Activated CD4-positive, alpha-beta T cell treated with anti-CD3 and anti-CD28 coated beads for 36 hours (primary cell): ENCODE data around the gene TIAM1. TPM values are rescaled to one million over a fixed set of nuclear protein-coding genes. Genes with fewer than 3 reads are reported as not detected.
"Not testable (repeated sequence)": the region's sequence is repeated elsewhere in the genome, so short reads cannot be mapped to it uniquely, and the experiment has no call there.

Source experiments
- ATAC-seq: fragments of 200-7000 bp; cut with Tn5 transposase; one replicate; pipeline ENCODE4 v1.10.0; 2021; ENCODE audit warnings: mild to moderate bottlenecking, moderate library complexity
- CTCF ChIA-PET: fragments of 350-600 bp; sonication (Branson Sonifier 250); formaldehyde crosslinking; loops from one replicate; lab custom pipeline; 2021; ENCODE audit warnings: antibody characterized with exemption; lab: Charles Lee
- POLR2A ChIA-PET: fragments of 350-600 bp; sonication (Branson Sonifier 250); formaldehyde crosslinking; loops from one replicate; lab custom pipeline; 2021; ENCODE audit warnings: antibody characterized with exemption, inconsistent platforms; lab: Charles Lee
- DNase-seq: peaks from one replicate; pipeline ENCODE4 v3.0.0-alpha.2; 2020
- H3K27ac Mint-ChIP-seq: one replicate; pipeline ENCODE4 v1.8.0; 2021; ENCODE audit warnings: mixed read lengths
- H3K27me3 Mint-ChIP-seq: one replicate; pipeline ENCODE4 v1.8.0; 2021; ENCODE audit warnings: mixed read lengths
- H3K36me3 Mint-ChIP-seq: one replicate; pipeline ENCODE4 v1.8.0; 2021; ENCODE audit warnings: low read depth, mixed read lengths
- H3K4me1 Mint-ChIP-seq: one replicate; pipeline ENCODE4 v1.8.0; 2021; ENCODE audit warnings: mixed read lengths
- H3K4me3 Mint-ChIP-seq: one replicate; pipeline ENCODE4 v1.8.0; 2021; ENCODE audit warnings: mild to moderate bottlenecking, moderate library complexity, mixed read lengths
- H3K9me3 Mint-ChIP-seq: one replicate; pipeline ENCODE4 v1.8.0; 2021; ENCODE audit warnings: low read depth, mixed read lengths
- intact Hi-C, 2 experiments: fragments of 100-400 bp; cut with DNase I in 1 of 2; cut with micrococcal nuclease in 1 of 2; formaldehyde crosslinking; loops; one replicate each; pipeline versions ENCODE4 v1.14.2 to v1.15.1; 2022 to 2024; cut with DNase I, micrococcal nuclease
- total RNA-seq, 2 experiments: library from RNA; stranded (reverse); gene quantifications; one replicate each; pipeline ENCODE4 v1.2.3, GENCODE V29; 2021

TIAM1 gene
- total RNA-seq, 2 experiments from 2014 or later, result 60.7 to 72.6 TPM

GRCh38 chr21:31232344-31232743 lies 111.7 kb downstream of the TIAM1 start:
- POLR2A ChIA-PET, result no interaction called here
- no peak for ATAC-seq
- Mint-ChIP-seq H3K27me3 (no peaks in the 10 kb centered on the region), H3K36me3 (peaks cover 44% of the 10 kb centered on the region), H3K9me3 (no peaks in the 10 kb centered on the region), H3K4me3 (no peak overlapping the region), H3K4me1 (peaks cover 26% of the 10 kb centered on the region), H3K27ac (no peak overlapping the region)
- no peak for DNase-seq
- intact Hi-C loops, result no loop called here
- CTCF ChIA-PET, result interaction anchor here (1.9 kb wide), 1 partner anchor 11 kb away, joined by 4 read pairs; no protein-coding TSS in a partner anchor

- H3K27me3 Mint-ChIP-seq, result no peaks in the 10 kb centered on the region
- H3K27ac Mint-ChIP-seq, result no peak overlapping the region
- peaks cover 38% of the 10 kb centered on the region for H3K36me3 Mint-ChIP-seq
- DNase-seq (no peak), ATAC-seq (no peak)
- intact Hi-C loops, result no loop called here
- H3K4me3 Mint-ChIP-seq, result no peak overlapping the region
- ChIA-PET POLR2A (interaction anchor here (0.7 kb wide), 1 partner anchor 109 kb away, joined by 3 read pairs; no protein-coding TSS in a partner anchor), CTCF (interaction anchor here (1.1 to 1.9 kb wide), 2 partner anchors 12 to 350 kb away, joined by 4 read pairs; no protein-coding TSS in a partner anchor)
- H3K4me1 Mint-ChIP-seq, result peaks cover 14% of the 10 kb centered on the region
- H3K9me3 Mint-ChIP-seq, result no peaks in the 10 kb centered on the region
Observed at GRCh38 chr21:31230937-31231336, 113.1 kb downstream of the TIAM1 start.

GRCh38 chr21:31228723-31229122 lies 115.3 kb downstream of the TIAM1 start:
- H3K4me3 Mint-ChIP-seq, H3K27me3 Mint-ChIP-seq, H3K27ac Mint-ChIP-seq, CTCF ChIA-PET, H3K9me3 Mint-ChIP-seq, intact Hi-C loops: not testable (repeated sequence)
- POLR2A ChIA-PET, result interaction anchor here (0.7 kb wide), 1 partner anchor 8 kb away, joined by 3 read pairs; no protein-coding TSS in a partner anchor
- Mint-ChIP-seq H3K4me1 (peaks cover 11% of the 10 kb centered on the region), H3K36me3 (peaks cover 38% of the 10 kb centered on the region)
- ATAC-seq (peak; percentile 90), DNase-seq (peak; percentile 33)

GRCh38 chr21:31225713-31226112 lies 118.3 kb downstream of the TIAM1 start:
- ATAC-seq (no peak), DNase-seq (no peak)
- H3K4me3 Mint-ChIP-seq, result no peak overlapping the region
- no peaks in the 10 kb centered on the region for H3K9me3 Mint-ChIP-seq
- peaks cover 11% of the 10 kb centered on the region for H3K4me1 Mint-ChIP-seq
- CTCF ChIA-PET, result no interaction called here
- intact Hi-C loops, result no loop called here
- H3K27me3 Mint-ChIP-seq, result no peaks in the 10 kb centered on the region
- H3K36me3 Mint-ChIP-seq, result peaks cover 37% of the 10 kb centered on the region
- POLR2A ChIA-PET, result no interaction called here
- no peak overlapping the region for H3K27ac Mint-ChIP-seq

- Mint-ChIP-seq H3K27me3 (no peaks in the 10 kb centered on the region), H3K9me3 (no peaks in the 10 kb centered on the region), H3K4me3 (no peak overlapping the region), H3K36me3 (peaks cover 37% of the 10 kb centered on the region), H3K27ac (no peak overlapping the region), H3K4me1 (peaks cover 15% of the 10 kb centered on the region)
- no peak for DNase-seq
- ChIA-PET CTCF (interaction anchor here (0.7 to 1.0 kb wide), 3 partner anchors 20 to 258 kb away, joined by 3 read pairs; no protein-coding TSS in a partner anchor), POLR2A (interaction anchor here (0.5 kb wide), 1 partner anchor 128 kb away, joined by 3 read pairs; no protein-coding TSS in a partner anchor)
- intact Hi-C loops, result no loop called here
- no peak for ATAC-seq
Observed at GRCh38 chr21:31222142-31222541, 121.9 kb downstream of the TIAM1 start.

- no peak overlapping the region for H3K4me3 Mint-ChIP-seq
- intact Hi-C loops, result no loop called here
- CTCF ChIA-PET, result interaction anchor here (2.2 kb wide), 1 partner anchor 360 kb away, joined by 7 read pairs; no protein-coding TSS in a partner anchor
- peaks cover 15% of the 10 kb centered on the region for H3K4me1 Mint-ChIP-seq
- no peaks in the 10 kb centered on the region for H3K27me3 Mint-ChIP-seq
- no peak overlapping the region for H3K27ac Mint-ChIP-seq
- H3K36me3 Mint-ChIP-seq, result peaks cover 36% of the 10 kb centered on the region
- POLR2A ChIA-PET, result no interaction called here
- H3K9me3 Mint-ChIP-seq, result no peaks in the 10 kb centered on the region
- DNase-seq, result no peak
- ATAC-seq, result no peak
Observed at GRCh38 chr21:31221043-31221442, 123.0 kb downstream of the TIAM1 start.

- H3K4me3 Mint-ChIP-seq, result no peak overlapping the region
- POLR2A ChIA-PET, result no interaction called here
- no peaks in the 10 kb centered on the region for H3K9me3 Mint-ChIP-seq
- peaks cover 35% of the 10 kb centered on the region for H3K36me3 Mint-ChIP-seq
- ATAC-seq, result no peak
- intact Hi-C loops, result no loop called here
- DNase-seq, result no peak
- H3K27me3 Mint-ChIP-seq, result no peaks in the 10 kb centered on the region
- CTCF ChIA-PET, result interaction anchor here (2.2 kb wide), 1 partner anchor 360 kb away, joined by 7 read pairs; no protein-coding TSS in a partner anchor
- peaks cover 15% of the 10 kb centered on the region for H3K4me1 Mint-ChIP-seq
- H3K27ac Mint-ChIP-seq, result no peak overlapping the region
Observed at GRCh38 chr21:31220575-31220974, 123.5 kb downstream of the TIAM1 start.

- H3K9me3 Mint-ChIP-seq, result no peaks in the 10 kb centered on the region
- H3K4me3 Mint-ChIP-seq, result no peak overlapping the region
- H3K4me1 Mint-ChIP-seq, result peaks cover 15% of the 10 kb centered on the region
- DNase-seq, result peak; percentile 30
- H3K36me3 Mint-ChIP-seq, result peaks cover 29% of the 10 kb centered on the region
- POLR2A ChIA-PET, result no interaction called here
- H3K27me3 Mint-ChIP-seq, result no peaks in the 10 kb centered on the region
- CTCF ChIA-PET, result interaction anchor here (2.2 kb wide), 1 partner anchor 362 kb away, joined by 7 read pairs; no protein-coding TSS in a partner anchor
- intact Hi-C loops, result no loop called here
- no peak overlapping the region for H3K27ac Mint-ChIP-seq
- peak; percentile 44 for ATAC-seq
Observed at GRCh38 chr21:31218830-31219608, 125.0 kb downstream of the TIAM1 start.

GRCh38 chr21:31216206-31216605 lies 127.9 kb downstream of the TIAM1 start:
- CTCF ChIA-PET, result no interaction called here
- peaks cover 20% of the 10 kb centered on the region for H3K36me3 Mint-ChIP-seq
- no peak overlapping the region for H3K4me3 Mint-ChIP-seq
- no peak for ATAC-seq
- intact Hi-C loops, result no loop called here
- H3K4me1 Mint-ChIP-seq, result peaks cover 15% of the 10 kb centered on the region
- no peaks in the 10 kb centered on the region for H3K9me3 Mint-ChIP-seq
- H3K27me3 Mint-ChIP-seq, result no peaks in the 10 kb centered on the region
- H3K27ac Mint-ChIP-seq, result no peak overlapping the region
- DNase-seq, result no peak
- POLR2A ChIA-PET, result no interaction called here

GRCh38 chr21:31213787-31214186 lies 130.3 kb downstream of the TIAM1 start:
- Mint-ChIP-seq H3K4me3 (no peak overlapping the region), H3K36me3 (peaks cover 31% of the 10 kb centered on the region), H3K27ac (no peak overlapping the region), H3K27me3 (no peaks in the 10 kb centered on the region), H3K9me3 (no peaks in the 10 kb centered on the region), H3K4me1 (peaks cover 2% of the 10 kb centered on the region)
- ChIA-PET POLR2A (no interaction called here), CTCF (interaction anchor here (0.6 to 1.3 kb wide), 4 partner anchors 12 to 89 kb away, joined by 3 to 4 read pairs (median 4); no protein-coding TSS in a partner anchor)
- intact Hi-C loops, result no loop called here
- peak; percentile 30 for ATAC-seq
- DNase-seq, result no peak

- Mint-ChIP-seq H3K27me3 (no peaks in the 10 kb centered on the region), H3K4me1 (peaks cover 4% of the 10 kb centered on the region), H3K9me3 (no peaks in the 10 kb centered on the region), H3K27ac (no peak overlapping the region), H3K36me3 (peaks cover 36% of the 10 kb centered on the region), H3K4me3 (no peak overlapping the region)
- DNase-seq (no peak), ATAC-seq (no peak)
- POLR2A ChIA-PET, result no interaction called here
- CTCF ChIA-PET, result no interaction called here
- intact Hi-C loops, result no loop called here
Observed at GRCh38 chr21:31211836-31212235, 132.2 kb downstream of the TIAM1 start.
